ENCODE measurements around the gene SH3GL1.

DNA sequence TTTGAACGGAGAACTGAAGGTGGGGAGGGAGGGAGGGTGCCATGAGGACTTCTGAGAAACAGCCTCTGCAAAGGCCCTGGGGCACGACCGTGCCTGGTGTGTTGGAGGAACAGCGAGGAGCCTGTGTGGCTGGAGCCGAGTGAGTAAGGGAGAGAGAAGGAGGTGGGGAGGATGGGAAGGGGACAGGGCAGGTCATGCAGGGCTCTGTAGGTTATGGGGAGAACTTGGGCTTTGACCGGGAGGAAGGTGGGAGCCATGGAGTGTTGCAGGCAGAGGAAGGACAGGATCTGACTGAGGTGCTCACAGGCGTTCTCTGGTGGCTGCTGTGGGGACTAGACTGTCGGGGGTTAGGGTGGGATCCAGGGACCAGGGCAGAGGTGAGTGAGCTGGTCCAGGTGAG lies 50.2 kb downstream of the SH3GL1 start:
- TF ChIP-seq POLR2A (IDR thresholded peaks at IDR 0.05; ENCODE audit: low read depth, low read length) (no peak), TAF1 (IDR thresholded peaks at IDR 0.05; ENCODE audit: borderline replicate concordance, low read depth, low read length) (no peak)
